ENCODE data around the gene TMEM186.
"Not testable (repeated sequence)": the region's sequence is repeated elsewhere in the genome, so short reads cannot be mapped to it uniquely, and the experiment has no call there.

TMEM186 gene

DNA sequence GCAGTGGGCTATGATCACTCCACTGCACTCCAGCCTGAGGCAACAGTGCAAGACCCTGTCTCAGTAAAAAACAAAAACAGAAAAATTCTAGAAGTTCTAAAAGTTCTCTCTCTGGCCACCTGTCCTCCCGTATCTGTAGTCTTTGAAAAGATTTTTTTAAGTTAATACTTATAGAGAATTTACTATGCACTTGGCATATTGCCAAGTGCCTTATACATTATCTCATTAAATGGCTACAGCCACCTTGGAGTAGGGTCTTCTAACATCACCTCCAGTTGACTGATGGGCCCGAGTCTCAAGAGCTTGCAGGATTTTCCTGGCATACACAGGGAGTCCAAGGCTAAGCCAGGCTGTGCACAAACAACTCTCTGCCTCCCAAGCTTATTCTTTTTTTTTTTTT is 44.7 kb downstream of the TMEM186 start:
- TF ChIP-seq, protein P1, sequence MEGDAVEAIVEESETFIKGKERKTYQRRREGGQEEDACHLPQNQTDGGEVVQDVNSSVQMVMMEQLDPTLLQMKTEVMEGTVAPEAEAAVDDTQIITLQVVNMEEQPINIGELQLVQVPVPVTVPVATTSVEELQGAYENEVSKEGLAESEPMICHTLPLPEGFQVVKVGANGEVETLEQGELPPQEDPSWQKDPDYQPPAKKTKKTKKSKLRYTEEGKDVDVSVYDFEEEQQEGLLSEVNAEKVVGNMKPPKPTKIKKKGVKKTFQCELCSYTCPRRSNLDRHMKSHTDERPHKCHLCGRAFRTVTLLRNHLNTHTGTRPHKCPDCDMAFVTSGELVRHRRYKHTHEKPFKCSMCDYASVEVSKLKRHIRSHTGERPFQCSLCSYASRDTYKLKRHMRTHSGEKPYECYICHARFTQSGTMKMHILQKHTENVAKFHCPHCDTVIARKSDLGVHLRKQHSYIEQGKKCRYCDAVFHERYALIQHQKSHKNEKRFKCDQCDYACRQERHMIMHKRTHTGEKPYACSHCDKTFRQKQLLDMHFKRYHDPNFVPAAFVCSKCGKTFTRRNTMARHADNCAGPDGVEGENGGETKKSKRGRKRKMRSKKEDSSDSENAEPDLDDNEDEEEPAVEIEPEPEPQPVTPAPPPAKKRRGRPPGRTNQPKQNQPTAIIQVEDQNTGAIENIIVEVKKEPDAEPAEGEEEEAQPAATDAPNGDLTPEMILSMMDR (IDR thresholded peaks at IDR 0.05; ENCODE audit: low read depth, low read length, missing control alignments): no peak
- Histone ChIP-seq H3K27ac (no peak overlapping the region), H3K4me3 (ENCODE audit: low read depth, low read length) (no peak overlapping the region), H3K27me3 (replicated peaks) (no peaks in the 10 kb centered on the region), H3K36me3 (replicated peaks) (no peaks in the 10 kb centered on the region)
- DNase-seq: no peak
- in situ Hi-C loops (cut with HindIII; ENCODE audit: low pct_ligation_motif_present, low sequenced_read_pairs): no loop called here

DNA sequence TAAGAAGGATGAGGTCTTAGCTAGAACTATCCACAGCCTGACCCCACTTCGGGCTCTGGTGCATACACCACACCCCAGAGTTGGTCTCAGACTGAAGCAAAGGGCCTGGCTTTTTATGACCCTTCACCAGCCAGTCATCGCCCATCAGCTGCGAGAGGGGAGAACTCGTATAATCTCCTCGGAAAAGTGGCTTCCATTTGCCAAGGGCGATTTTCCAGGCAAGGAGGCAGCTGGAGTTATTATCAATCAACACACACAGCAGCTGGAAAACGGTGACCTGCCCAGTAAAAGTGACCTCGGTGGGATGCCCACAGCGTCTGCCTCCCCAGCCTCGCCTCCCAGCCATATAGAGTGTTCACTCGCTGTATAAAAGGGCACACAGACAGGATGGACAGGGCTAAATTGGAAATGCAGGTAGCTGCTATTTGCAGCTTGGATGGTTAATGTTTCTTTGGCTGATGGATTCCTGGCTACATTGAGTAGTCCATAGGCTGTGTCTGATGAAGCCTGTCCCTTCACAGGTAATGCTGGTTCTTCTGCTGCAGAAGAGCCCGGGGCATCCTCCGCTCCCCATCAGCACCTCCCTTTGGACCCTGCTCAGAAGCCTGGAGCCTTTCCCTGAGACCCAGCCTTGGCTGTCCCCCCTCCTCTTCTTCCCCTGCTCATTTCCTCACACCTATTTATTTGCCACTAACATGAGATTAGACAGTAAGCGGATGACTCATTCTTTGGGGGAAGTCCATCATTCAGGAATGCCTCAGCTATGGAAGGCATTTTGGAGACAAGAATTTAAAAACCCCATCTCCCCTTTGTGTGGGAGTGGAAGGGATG is 45.7 kb downstream of the TMEM186 start:
- no peaks in the 10 kb centered on the region for H3K36me3 ChIP-seq (replicated peaks)
- peak; percentile 57 for DNase-seq
- H3K27me3 ChIP-seq (replicated peaks): no peaks in the 10 kb centered on the region
- TF ChIP-seq, protein P1 (IDR thresholded peaks at IDR 0.05; ENCODE audit: low read depth, low read length, missing control alignments): no peak
- in situ Hi-C loops (cut with HindIII; ENCODE audit: low pct_ligation_motif_present, low sequenced_read_pairs): no loop called here
- H3K27ac ChIP-seq: no peak overlapping the region
- no peak overlapping the region for H3K4me3 ChIP-seq (ENCODE audit: low read depth, low read length)

DNA sequence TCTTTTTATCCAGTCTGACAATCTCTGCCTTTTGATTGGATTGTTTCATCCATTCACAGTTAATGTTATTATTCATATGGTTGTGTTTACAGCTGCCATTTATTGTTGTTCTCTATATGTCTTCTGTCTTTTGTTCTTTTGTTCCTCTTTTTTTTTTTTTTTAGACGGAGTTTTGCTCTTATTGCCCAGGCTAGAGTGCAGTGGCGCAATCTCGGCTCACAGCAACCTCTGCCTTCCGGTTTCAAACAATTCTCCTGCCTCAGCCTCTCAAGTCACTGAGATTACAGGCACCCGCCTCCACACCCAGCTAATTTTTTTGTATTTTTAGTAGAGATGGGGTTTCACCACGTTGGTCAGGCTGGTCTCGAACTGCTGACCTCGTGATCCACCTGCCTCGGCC is 48.5 kb downstream of the TMEM186 start:
- DNase-seq; H3K36me3 ChIP-seq (replicated peaks); H3K27me3 ChIP-seq (replicated peaks); H3K4me3 ChIP-seq (ENCODE audit: low read depth, low read length); in situ Hi-C loops (cut with HindIII; ENCODE audit: low pct_ligation_motif_present, low sequenced_read_pairs); H3K27ac ChIP-seq: not testable (repeated sequence)

All from brain microvascular endothelial cell (primary cell).